Keratinocyte (primary cell): ENCODE measurements around the gene INS. TPM values are rescaled to one million over a fixed set of nuclear protein-coding genes. Genes with fewer than 3 reads are reported as not detected.

Experiments used
- DNase-seq: peaks from one replicate; pipeline ENCODE4 v3.0.0-alpha.2; 2011; ENCODE audit warnings: low read depth, missing footprints, low spot score
- FAIRE-seq: peaks from 2 replicates; lab custom pipeline; 2011; peaks lifted over from hg19 to GRCh38; lab: Jason Lieb, UNC
- H2AFZ ChIP-seq: 2 replicates; pipeline ENCODE4 v1.6.0; 2012; ENCODE audit warnings: low read length, control low read depth, inconsistent platforms; ENCODE audit not compliant: control insufficient read depth
- H3K27ac ChIP-seq: 2 replicates; pipeline ENCODE4 v1.5.1; 2011; ENCODE audit warnings: low read length; ENCODE audit not compliant: control insufficient read depth, insufficient read depth
- H3K27me3 ChIP-seq: 3 replicates; pipeline ENCODE4 v1.6.0; 2011; ENCODE audit warnings: low read length; ENCODE audit not compliant: control insufficient read depth, insufficient read depth; ENCODE audit errors: extremely low read depth
- H3K36me3 ChIP-seq, 2 experiments: 2 replicates in 1 of 2; 3 replicates in 1 of 2; pipeline ENCODE4 v1.5.1; 2011; ENCODE audit warnings: low read length in 2 of 2, mild to moderate bottlenecking in 1 of 2; ENCODE audit not compliant: control insufficient read depth in 2 of 2, insufficient read depth in 2 of 2; ENCODE audit errors: extremely low read depth in 1 of 2
- H3K4me1 ChIP-seq: 3 replicates; pipeline ENCODE4 v1.5.1; 2011; ENCODE audit warnings: low read length; ENCODE audit not compliant: control insufficient read depth, insufficient read depth; ENCODE audit errors: extremely low read depth
- H3K4me2 ChIP-seq: 3 replicates; pipeline ENCODE4 v1.6.0; 2011; ENCODE audit warnings: low read depth, low read length; ENCODE audit not compliant: control insufficient read depth, insufficient read depth; ENCODE audit errors: extremely low read depth
- H3K4me3 ChIP-seq, 3 experiments: fragments of 200-600 bp in 1 of 3; sonication (generic) in 1 of 3; 2 replicates in 2 of 3; 3 replicates in 1 of 3; pipeline ENCODE4 v1.5.1; 2011 to 2016; ENCODE audit warnings: low read length in 3 of 3, mild to moderate bottlenecking in 3 of 3, control low read depth in 2 of 3, inconsistent platforms in 1 of 3, low read depth in 1 of 3, mixed read lengths in 1 of 3, mixed run types in 1 of 3, moderate library complexity in 1 of 3; ENCODE audit not compliant: control insufficient read depth in 2 of 3, insufficient read depth in 2 of 3; ENCODE audit errors: extremely low read depth in 1 of 3
- H3K79me2 ChIP-seq: 2 replicates; pipeline ENCODE4 v1.6.0; 2012; ENCODE audit warnings: low read length; ENCODE audit not compliant: control insufficient read depth, insufficient read depth
- H3K9ac ChIP-seq: 3 replicates; pipeline ENCODE4 v1.6.0; 2011; ENCODE audit warnings: low read length; ENCODE audit not compliant: control insufficient read depth, insufficient read depth; ENCODE audit errors: extremely low read depth
- H3K9me1 ChIP-seq: 3 replicates; pipeline ENCODE4 v1.6.0; 2011; ENCODE audit warnings: low read length; ENCODE audit not compliant: control insufficient read depth, insufficient read depth; ENCODE audit errors: extremely low read depth
- H3K9me3 ChIP-seq: 2 replicates; pipeline ENCODE4 v1.5.1; 2012; ENCODE audit warnings: low read depth, low read length; ENCODE audit not compliant: control insufficient read depth
- H4K20me1 ChIP-seq: 3 replicates; pipeline ENCODE4 v1.6.0; 2011; ENCODE audit warnings: low read length; ENCODE audit not compliant: control insufficient read depth, insufficient read depth; ENCODE audit errors: extremely low read depth
- EZH2 ChIP-seq: IDR thresholded peaks from one replicate; pipeline ENCODE4 v1.6.1; 2012; ENCODE audit warnings: inconsistent platforms, mild to moderate bottlenecking, low read length, moderate library complexity
- dilution Hi-C: fragments of 300-500 bp; cut with MboI; formaldehyde crosslinking; loops from one replicate; pipeline ENCODE4 v1.7.0; 2020; ENCODE audit warnings: low sequenced_read_pairs; ENCODE audit not compliant: extremely low pct_ligation_motif_present
- polyA plus RNA-seq, 5 experiments: library from polyadenylated mRNA; depleted of rRNA in 3 of 5; stranded (reverse) in 3 of 5; stranded (forward) in 1 of 5; unstranded in 1 of 5; fragments of >200 nt; gene quantifications; 1 replicate in 1 of 5; 2 replicates in 3 of 5; 3 replicates in 1 of 5; pipeline versions ENCODE4 v1.2.1 to v1.2.3, GENCODE V29; 2011 to 2012; ENCODE audit warnings: missing spikeins in 2 of 5, low read depth in 1 of 5, low replicate concordance in 1 of 5
- TF ChIP-seq, protein P1 (sequence below), 3 experiments: IDR thresholded peaks in 1 of 3; conservative IDR thresholded peaks in 1 of 3; optimal IDR thresholded peaks in 1 of 3; 2 replicates in 2 of 3; 3 replicates in 1 of 3; pipeline versions ENCODE3 to v1.5.1; 2011; ENCODE audit warnings: low read length in 3 of 3, mild to moderate bottlenecking in 3 of 3, moderate library complexity in 2 of 3, control low read depth in 1 of 3, inconsistent platforms in 1 of 3; ENCODE audit not compliant: insufficient read depth in 2 of 3; ENCODE audit errors: extremely low read depth in 1 of 3

The INS gene
- polyA plus RNA-seq, 1 donor (not counting 4 experiments of a cell fraction or from before 2014, with no cell fraction given) = not detected

DNA sequence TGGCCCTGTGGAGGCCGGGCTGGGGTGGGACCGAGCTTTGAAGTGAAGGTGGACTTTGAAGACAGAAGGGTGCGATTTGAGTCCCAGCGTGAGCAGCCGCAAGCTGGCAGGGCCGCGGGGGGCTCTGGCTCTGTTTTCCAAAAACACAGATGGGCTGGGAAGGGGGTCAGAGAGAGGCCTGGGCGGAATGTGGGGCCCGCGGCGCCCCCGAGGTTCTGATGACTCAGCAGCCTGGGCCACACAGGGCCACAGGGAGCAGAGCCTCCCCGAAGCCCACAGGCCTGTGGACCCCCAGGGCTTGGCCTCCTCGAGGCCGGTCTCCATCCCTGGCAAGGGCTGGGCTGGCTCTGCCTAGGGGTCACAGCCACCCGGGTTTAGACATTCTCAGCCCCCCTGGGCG is 6.1 kb downstream of the INS start:
- Histone ChIP-seq H2AFZ (no peak overlapping the region), H3K27ac (no peak overlapping the region), H3K79me2 (no peaks in the 10 kb centered on the region), H3K36me3 (no peaks in the 10 kb centered on the region), H3K4me2 (no peak overlapping the region), H3K4me1 (peaks cover 5% of the 10 kb centered on the region), H4K20me1 (peaks cover 3% of the 10 kb centered on the region), H3K9me3 (no peaks in the 10 kb centered on the region), H3K9ac (no peak overlapping the region), H3K9me1 (no peaks in the 10 kb centered on the region), H3K27me3 (peaks cover 16% of the 10 kb centered on the region), H3K4me3 (no peak overlapping the region)
- dilution Hi-C loops = no loop called here
- TF ChIP-seq, protein P1, sequence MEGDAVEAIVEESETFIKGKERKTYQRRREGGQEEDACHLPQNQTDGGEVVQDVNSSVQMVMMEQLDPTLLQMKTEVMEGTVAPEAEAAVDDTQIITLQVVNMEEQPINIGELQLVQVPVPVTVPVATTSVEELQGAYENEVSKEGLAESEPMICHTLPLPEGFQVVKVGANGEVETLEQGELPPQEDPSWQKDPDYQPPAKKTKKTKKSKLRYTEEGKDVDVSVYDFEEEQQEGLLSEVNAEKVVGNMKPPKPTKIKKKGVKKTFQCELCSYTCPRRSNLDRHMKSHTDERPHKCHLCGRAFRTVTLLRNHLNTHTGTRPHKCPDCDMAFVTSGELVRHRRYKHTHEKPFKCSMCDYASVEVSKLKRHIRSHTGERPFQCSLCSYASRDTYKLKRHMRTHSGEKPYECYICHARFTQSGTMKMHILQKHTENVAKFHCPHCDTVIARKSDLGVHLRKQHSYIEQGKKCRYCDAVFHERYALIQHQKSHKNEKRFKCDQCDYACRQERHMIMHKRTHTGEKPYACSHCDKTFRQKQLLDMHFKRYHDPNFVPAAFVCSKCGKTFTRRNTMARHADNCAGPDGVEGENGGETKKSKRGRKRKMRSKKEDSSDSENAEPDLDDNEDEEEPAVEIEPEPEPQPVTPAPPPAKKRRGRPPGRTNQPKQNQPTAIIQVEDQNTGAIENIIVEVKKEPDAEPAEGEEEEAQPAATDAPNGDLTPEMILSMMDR (optimal IDR thresholded peaks at IDR 0.05 in 1 of 3, IDR thresholded peaks at IDR 0.05 in 1 of 3, conservative IDR thresholded peaks at IDR 0.05 in 1 of 3; ENCODE audit: extremely low read depth in 1 of 3, insufficient read depth in 2 of 3, low read length in 3 of 3) = no peak
- TF ChIP-seq EZH2 = no peak
- DNase-seq = no peak
- FAIRE-seq = no peak

DNA sequence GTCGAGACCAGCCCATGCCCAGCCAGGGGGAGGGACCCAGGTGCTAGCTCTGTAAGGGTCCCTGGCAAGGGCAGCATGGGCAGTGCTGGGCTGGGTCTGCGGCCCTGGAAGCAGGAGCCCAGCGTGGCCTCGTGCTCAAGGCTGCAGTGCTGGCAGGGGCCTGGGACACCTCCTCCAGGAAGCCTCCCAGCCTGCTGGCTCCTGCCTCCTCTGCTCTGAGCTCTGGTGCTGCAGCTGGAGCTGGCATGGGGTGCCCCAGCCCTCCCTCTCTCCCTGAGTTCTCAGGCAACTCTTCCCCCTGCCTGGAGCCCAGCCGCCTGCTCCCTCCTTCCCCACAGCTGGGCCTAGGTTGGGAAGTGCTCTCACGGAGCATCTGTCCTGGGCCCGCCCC is 6.8 kb downstream of the INS start:
- Histone ChIP-seq H3K27ac (no peak overlapping the region), H4K20me1 (peaks cover 3% of the 10 kb centered on the region), H3K9ac (no peak overlapping the region), H3K4me1 (peaks cover 5% of the 10 kb centered on the region), H3K36me3 (no peaks in the 10 kb centered on the region), H2AFZ (no peak overlapping the region), H3K4me2 (no peak overlapping the region), H3K4me3 (no peak overlapping the region), H3K9me3 (no peaks in the 10 kb centered on the region), H3K79me2 (no peaks in the 10 kb centered on the region), H3K9me1 (no peaks in the 10 kb centered on the region), H3K27me3 (peaks cover 23% of the 10 kb centered on the region)
- no peak for TF ChIP-seq EZH2
- TF ChIP-seq, protein P1 (optimal IDR thresholded peaks at IDR 0.05 in 1 of 3, IDR thresholded peaks at IDR 0.05 in 1 of 3, conservative IDR thresholded peaks at IDR 0.05 in 1 of 3; ENCODE audit: extremely low read depth in 1 of 3, insufficient read depth in 2 of 3, low read length in 3 of 3) = no peak
- no peak for DNase-seq
- no peak for FAIRE-seq
- dilution Hi-C loops = no loop called here
